GM23248 (cell line): ENCODE data around the gene ZNF628. TPM values are rescaled to one million over a fixed set of nuclear protein-coding genes. Genes with fewer than 3 reads are reported as not detected.
"Not testable (repeated sequence)": the region's sequence is repeated elsewhere in the genome, so short reads cannot be mapped to it uniquely, and the experiment has no call there.

Experiments used
- DNase-seq: peaks from one replicate; pipeline ENCODE4 v3.0.0-alpha.2; 2015
- H2AFZ ChIP-seq: fragments of 200-600 bp; sonication (generic); 2 replicates; pipeline ENCODE4 v1.6.1; 2016; ENCODE audit warnings: antibody characterized with exemption
- H3F3A ChIP-seq: fragments of 200-600 bp; sonication (generic); 2 replicates; pipeline ENCODE4 v1.6.1; 2016; ENCODE audit warnings: mild to moderate bottlenecking, antibody characterized with exemption, mixed run types; ENCODE audit not compliant: insufficient read depth
- H3K27ac ChIP-seq: fragments of 200-600 bp; sonication (generic); 2 replicates; pipeline ENCODE4 v1.5.1; 2016; ENCODE audit warnings: mild to moderate bottlenecking
- H3K27me3 ChIP-seq: fragments of 200-600 bp; sonication (generic); replicated peaks from 2 replicates; pipeline ENCODE4 v1.6.1; 2016; ENCODE audit warnings: mild to moderate bottlenecking; ENCODE audit not compliant: insufficient read depth
- H3K36me3 ChIP-seq: fragments of 200-600 bp; sonication (generic); 2 replicates; pipeline ENCODE4 v1.6.1; 2016; ENCODE audit warnings: low read depth, mild to moderate bottlenecking
- H3K4me1 ChIP-seq: fragments of 200-600 bp; sonication (generic); 2 replicates; pipeline ENCODE4 v1.6.1; 2016; ENCODE audit warnings: mild to moderate bottlenecking; ENCODE audit not compliant: insufficient read depth
- H3K4me2 ChIP-seq: fragments of 200-600 bp; sonication (generic); one replicate; pipeline ENCODE4 v1.6.1; 2016; ENCODE audit warnings: mild to moderate bottlenecking; ENCODE audit not compliant: unreplicated experiment
- H3K4me3 ChIP-seq: fragments of 200-600 bp; sonication (generic); 2 replicates; pipeline ENCODE4 v1.5.1; 2016; ENCODE audit warnings: mild to moderate bottlenecking
- H3K79me2 ChIP-seq: fragments of 200-600 bp; sonication (generic); 2 replicates; pipeline ENCODE4 v1.6.1; 2016; ENCODE audit warnings: mild to moderate bottlenecking; ENCODE audit not compliant: insufficient read depth
- H3K9ac ChIP-seq: fragments of 200-600 bp; sonication (generic); 2 replicates; pipeline ENCODE4 v1.6.1; 2016; ENCODE audit warnings: mild to moderate bottlenecking
- H3K9me2 ChIP-seq: fragments of 200-600 bp; sonication (generic); 2 replicates; pipeline ENCODE4 v1.6.1; 2016; ENCODE audit warnings: mixed run types, mild to moderate bottlenecking, moderate library complexity; ENCODE audit not compliant: insufficient read depth
- H3K9me3 ChIP-seq: fragments of 200-600 bp; sonication (generic); one replicate; pipeline ENCODE4 v1.6.1; 2017; ENCODE audit warnings: low read depth
- H4K20me1 ChIP-seq: fragments of 200-600 bp; sonication (generic); 2 replicates; pipeline ENCODE4 v1.6.0; 2016; ENCODE audit not compliant: insufficient read depth
- EZH2 ChIP-seq: fragments of 200-600 bp; sonication (generic); IDR thresholded peaks from 2 replicates; pipeline ENCODE4 v1.6.1; 2018; ENCODE audit warnings: antibody characterized with exemption, mild to moderate bottlenecking; ENCODE audit not compliant: insufficient read depth, poor library complexity, severe bottlenecking
- EZH2phosphoT487 ChIP-seq: fragments of 200-600 bp; sonication (generic); IDR thresholded peaks from 2 replicates; pipeline ENCODE4 v1.6.1; 2018; ENCODE audit warnings: antibody characterized with exemption, moderate library complexity, mild to moderate bottlenecking, low read depth; ENCODE audit not compliant: insufficient read depth
- WGBS, 2 experiments: methylation state at CpG; one replicate each; pipeline ENCODE4 v1.1.6; 2015 to 2017; ENCODE audit warnings: low lambda C conversion rate in 2 of 2, low coverage in 1 of 2; ENCODE audit errors: missing lambda C conversion rate in 2 of 2; 5-methylcytosine and 5-hydroxymethylcytosine counted together
- in situ Hi-C: fragments of 300-500 bp; cut with MboI; formaldehyde crosslinking; loops from 2 replicates; pipeline ENCODE4 v1.15.0; 2020
- polyA plus RNA-seq: library from polyadenylated mRNA; unstranded; fragments of >200 nt; fragmentation: Nextera tagmentation; extraction: Ambion mirVana; gene quantifications from 2 replicates; pipeline ENCODE4 v1.2.1, GENCODE V29; 2016
- total RNA-seq: library from RNA; depleted of rRNA; stranded (reverse); fragments of >200 nt; shearing (Covaris generic); gene quantifications from 2 replicates; pipeline ENCODE4 v1.2.3, GENCODE V29; 2014

The ZNF628 gene
- total and polyA plus RNA-seq, 2 experiments from 2014 or later, result 1.1 to 1.7 TPM

DNA sequence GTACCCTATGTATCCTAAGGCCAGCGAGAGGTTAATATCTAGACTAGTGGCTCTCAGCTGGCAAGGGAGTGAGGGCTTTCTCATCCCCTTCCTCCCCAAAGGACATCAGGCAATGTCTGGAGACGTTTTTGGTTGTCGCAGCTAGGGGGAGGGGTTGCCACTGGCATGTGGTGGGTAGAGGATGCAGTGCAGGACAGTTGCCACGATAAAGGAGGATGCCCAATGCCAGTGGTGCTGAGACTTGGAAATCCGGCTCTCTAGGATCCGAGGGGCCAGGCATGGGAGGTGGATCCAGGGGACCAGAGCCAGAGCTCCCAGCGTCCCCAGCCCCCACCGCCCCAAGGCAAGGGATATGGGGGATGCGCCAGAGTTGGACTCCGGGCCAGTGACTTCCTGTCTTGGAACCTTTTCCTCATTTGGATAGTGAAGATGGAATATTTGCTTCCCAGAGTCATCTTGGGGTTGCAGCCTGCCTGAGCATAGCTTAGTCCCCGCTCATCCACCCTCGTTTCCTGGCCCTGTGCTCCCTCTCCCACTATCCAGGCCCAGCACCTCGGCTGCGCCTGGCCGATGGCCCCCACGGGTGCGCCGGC, 16.7 kb downstream of the ZNF628 start:
- 14 to 19% methylated on average over 15 to 18 of the region's 18 CpGs for WGBS, 2 experiments
- H3K9me3 ChIP-seq, result no peaks in the 10 kb centered on the region
- H3F3A ChIP-seq, result no peaks in the 10 kb centered on the region
- no peaks in the 10 kb centered on the region for H3K79me2 ChIP-seq
- TF ChIP-seq EZH2phosphoT487, result no peak
- TF ChIP-seq EZH2, result no peak
- DNase-seq, result peak; percentile 74
- H3K27ac ChIP-seq, result peak overlapping the region; percentile 48
- no peaks in the 10 kb centered on the region for H3K36me3 ChIP-seq
- H3K9me2 ChIP-seq, result no peaks in the 10 kb centered on the region
- H3K4me1 ChIP-seq, result peaks cover 14% of the 10 kb centered on the region; the same call in 1 of the 2 replicates
- peak overlapping the region; percentile 58 for H2AFZ ChIP-seq
- peak overlapping the region; percentile 56 for H3K4me3 ChIP-seq
- H3K9ac ChIP-seq, result peak overlapping the region; percentile 65
- H4K20me1 ChIP-seq, result no peaks in the 10 kb centered on the region
- H3K4me2 ChIP-seq, result peak overlapping the region; percentile 71
- in situ Hi-C loops, result no loop called here
- H3K27me3 ChIP-seq, result no peaks in the 10 kb centered on the region

- peak overlapping the region; percentile 71 for H3K4me2 ChIP-seq
- no peaks in the 10 kb centered on the region for H3F3A ChIP-seq
- H3K79me2 ChIP-seq, result no peaks in the 10 kb centered on the region
- H3K4me3 ChIP-seq, result peak overlapping the region; percentile 56
- H3K36me3 ChIP-seq, result no peaks in the 10 kb centered on the region
- H4K20me1 ChIP-seq, result no peaks in the 10 kb centered on the region
- H3K4me1 ChIP-seq, result peaks cover 10% of the 10 kb centered on the region; the same call in 1 of the 2 replicates
- in situ Hi-C loops, result no loop called here
- peak overlapping the region; percentile 65 for H3K9ac ChIP-seq
- WGBS, 2 experiments, result 52 to 62% methylated on average over 18 to 36 of the region's 38 CpGs
- no peaks in the 10 kb centered on the region for H3K9me3 ChIP-seq
- TF ChIP-seq EZH2 (no peak), EZH2phosphoT487 (no peak)
- no peak for DNase-seq
- H2AFZ ChIP-seq, result peak overlapping the region; percentile 58
- no peaks in the 10 kb centered on the region for H3K9me2 ChIP-seq
- no peaks in the 10 kb centered on the region for H3K27me3 ChIP-seq
- peak overlapping the region; percentile 48 for H3K27ac ChIP-seq
Observed at GRCh38 chr19:55493645-55494171, 17.3 kb downstream of the ZNF628 start.

DNA sequence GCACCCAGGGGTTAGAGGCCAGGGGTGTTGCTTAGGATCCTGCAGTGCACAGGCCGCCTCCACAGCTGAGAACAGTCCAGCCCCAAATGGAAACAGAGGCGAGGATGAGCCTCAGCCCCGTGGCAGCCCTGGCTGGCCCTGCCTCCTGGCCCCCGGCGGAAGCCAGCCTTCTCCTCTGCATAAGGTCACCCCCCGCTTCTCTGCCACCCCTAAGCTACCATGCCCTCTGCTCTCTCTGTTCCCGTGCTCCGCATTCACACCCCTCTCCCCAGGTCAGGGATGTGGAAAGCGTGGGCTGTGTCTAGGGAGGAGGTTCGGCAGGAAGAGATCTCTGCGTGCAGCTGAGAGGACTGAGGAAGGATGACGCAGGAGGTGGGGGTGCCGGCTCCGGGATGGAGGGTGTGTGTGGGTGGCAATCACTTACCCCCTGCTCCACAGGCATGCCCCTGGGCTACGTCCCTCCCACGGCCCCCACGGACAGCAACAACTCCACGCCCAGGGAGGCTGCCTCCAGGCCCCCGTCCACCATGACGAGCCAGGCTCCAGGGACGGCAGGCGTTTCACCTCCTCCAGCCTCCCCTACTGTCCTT, 17.9 kb downstream of the ZNF628 start:
- Histone ChIP-seq H3K27me3 (no peaks in the 10 kb centered on the region), H3K4me2 (no peak overlapping the region), H3K4me3 (peak overlapping the region; percentile 14), H3K79me2 (no peaks in the 10 kb centered on the region), H3K9me3 (no peaks in the 10 kb centered on the region), H3K36me3 (no peaks in the 10 kb centered on the region), H3K4me1 (peaks cover 10% of the 10 kb centered on the region; the same call in 1 of the 2 replicates), H3K27ac (no peak overlapping the region), H3K9ac (peak overlapping the region; percentile 20; the same call in 1 of the 2 replicates), H4K20me1 (no peaks in the 10 kb centered on the region), H3F3A (no peaks in the 10 kb centered on the region), H3K9me2 (no peaks in the 10 kb centered on the region), H2AFZ (no peak overlapping the region)
- WGBS, 2 experiments, result 76 to 79% methylated on average over 13 to 22 of the region's 22 CpGs
- TF ChIP-seq EZH2phosphoT487 (no peak), EZH2 (no peak)
- in situ Hi-C loops, result no loop called here
- no peak for DNase-seq

- H4K20me1 ChIP-seq, result no peaks in the 10 kb centered on the region
- WGBS, 2 experiments, result 85% methylated on average over 11 of the region's 11 CpGs
Observed at GRCh38 chr19:55495646-55496349, 19.4 kb downstream of the ZNF628 start.

GRCh38 chr19:55496820-55497219, 20.4 kb downstream of the ZNF628 start:
- H2AFZ ChIP-seq, in situ Hi-C loops, H3K4me1 ChIP-seq, H3K9ac ChIP-seq, H3K9me3 ChIP-seq, H4K20me1 ChIP-seq, H3K27me3 ChIP-seq, H3K4me3 ChIP-seq, H3F3A ChIP-seq, H3K36me3 ChIP-seq, DNase-seq, H3K79me2 ChIP-seq, H3K4me2 ChIP-seq, H3K27ac ChIP-seq, H3K9me2 ChIP-seq: not testable (repeated sequence)
- 83% methylated on average over 10 of the region's 10 CpGs for WGBS, 2 experiments

More at GRCh38 chr19:55495646-55496349, 19.4 kb downstream of the ZNF628 start:
- Histone ChIP-seq H3K27ac (no peak overlapping the region), H2AFZ (no peak overlapping the region), H3K27me3 (no peaks in the 10 kb centered on the region), H3K9ac (no peak overlapping the region), H3K4me1 (peaks cover 10% of the 10 kb centered on the region; the same call in 1 of the 2 replicates), H3K79me2 (no peaks in the 10 kb centered on the region), H3K9me3 (no peaks in the 10 kb centered on the region), H3K4me3 (no peak overlapping the region), H3K9me2 (no peaks in the 10 kb centered on the region), H3K4me2 (no peak overlapping the region), H3F3A (no peaks in the 10 kb centered on the region), H3K36me3 (no peaks in the 10 kb centered on the region)
- no peak for TF ChIP-seq EZH2phosphoT487
- TF ChIP-seq EZH2, result no peak
- DNase-seq, result no peak
- in situ Hi-C loops, result no loop called here
